Fibroblast of villous mesenchyme (primary cell): ENCODE measurements around the gene PTPRK. TPM values are rescaled to one million over a fixed set of nuclear protein-coding genes. Genes with fewer than 3 reads are reported as not detected.

Source experiments
- DNase-seq: peaks from one replicate; pipeline ENCODE4 v3.0.0-alpha.2; 2010; ENCODE audit warnings: low read depth
- H3K4me3 ChIP-seq: 2 replicates; pipeline ENCODE4 v1.5.1; 2011; ENCODE audit warnings: low read depth, mild to moderate bottlenecking, low read length
- total RNA-seq: library from RNA; depleted of rRNA; stranded (reverse); fragments of >200 nt; gene quantifications from 2 replicates; pipeline ENCODE4 v1.2.3, GENCODE V29; 2012
- TF ChIP-seq, protein P1 (sequence below): IDR thresholded peaks from 2 replicates; pipeline ENCODE4 v1.5.1; 2012; ENCODE audit warnings: low read depth, mild to moderate bottlenecking, low read length; ENCODE audit not compliant: insufficient read depth

PTPRK gene
- total RNA-seq, 1 donor, result 70.0 TPM

DNA sequence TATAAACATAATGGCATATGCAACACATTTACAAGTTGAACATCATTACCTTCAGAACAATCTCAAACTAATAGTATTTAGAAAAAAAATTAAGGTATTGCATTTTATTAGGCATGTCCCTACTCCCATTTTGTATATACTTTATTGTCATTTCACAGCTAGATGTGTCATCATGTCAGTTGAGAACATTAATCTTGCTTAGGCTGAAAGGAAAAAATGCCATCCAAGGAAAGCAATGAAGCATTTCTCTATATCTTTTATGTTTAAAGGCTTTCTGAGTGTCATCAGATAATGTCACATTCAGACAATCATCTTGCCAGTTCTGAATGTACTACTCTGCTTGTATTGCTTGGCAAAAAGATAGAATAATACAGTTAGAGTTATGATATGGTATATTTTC lies 390.7 kb downstream of the PTPRK start:
- DNase-seq, result no peak
- TF ChIP-seq, protein P1, sequence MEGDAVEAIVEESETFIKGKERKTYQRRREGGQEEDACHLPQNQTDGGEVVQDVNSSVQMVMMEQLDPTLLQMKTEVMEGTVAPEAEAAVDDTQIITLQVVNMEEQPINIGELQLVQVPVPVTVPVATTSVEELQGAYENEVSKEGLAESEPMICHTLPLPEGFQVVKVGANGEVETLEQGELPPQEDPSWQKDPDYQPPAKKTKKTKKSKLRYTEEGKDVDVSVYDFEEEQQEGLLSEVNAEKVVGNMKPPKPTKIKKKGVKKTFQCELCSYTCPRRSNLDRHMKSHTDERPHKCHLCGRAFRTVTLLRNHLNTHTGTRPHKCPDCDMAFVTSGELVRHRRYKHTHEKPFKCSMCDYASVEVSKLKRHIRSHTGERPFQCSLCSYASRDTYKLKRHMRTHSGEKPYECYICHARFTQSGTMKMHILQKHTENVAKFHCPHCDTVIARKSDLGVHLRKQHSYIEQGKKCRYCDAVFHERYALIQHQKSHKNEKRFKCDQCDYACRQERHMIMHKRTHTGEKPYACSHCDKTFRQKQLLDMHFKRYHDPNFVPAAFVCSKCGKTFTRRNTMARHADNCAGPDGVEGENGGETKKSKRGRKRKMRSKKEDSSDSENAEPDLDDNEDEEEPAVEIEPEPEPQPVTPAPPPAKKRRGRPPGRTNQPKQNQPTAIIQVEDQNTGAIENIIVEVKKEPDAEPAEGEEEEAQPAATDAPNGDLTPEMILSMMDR, result no peak
- no peak overlapping the region for H3K4me3 ChIP-seq

DNA sequence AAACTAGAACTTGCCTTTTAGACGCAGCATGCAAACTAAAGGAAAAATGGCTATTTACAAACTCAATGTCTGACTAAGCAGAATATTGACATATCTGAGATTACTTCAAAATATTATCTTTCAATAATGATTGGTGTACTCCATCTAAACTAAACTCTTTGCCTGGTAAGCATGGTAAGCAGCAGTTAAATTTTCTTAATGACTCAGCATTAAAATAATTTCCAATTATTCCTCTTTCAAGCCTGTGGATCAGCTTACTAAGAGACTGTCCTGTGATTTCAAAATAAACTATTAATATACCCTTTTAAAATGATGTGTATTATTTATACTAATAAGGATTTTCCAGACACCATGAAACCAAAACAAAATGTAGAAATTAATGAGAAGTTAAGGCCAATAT lies 392.7 kb downstream of the PTPRK start:
- TF ChIP-seq, protein P1, result no peak
- DNase-seq, result no peak
- no peak overlapping the region for H3K4me3 ChIP-seq

DNA sequence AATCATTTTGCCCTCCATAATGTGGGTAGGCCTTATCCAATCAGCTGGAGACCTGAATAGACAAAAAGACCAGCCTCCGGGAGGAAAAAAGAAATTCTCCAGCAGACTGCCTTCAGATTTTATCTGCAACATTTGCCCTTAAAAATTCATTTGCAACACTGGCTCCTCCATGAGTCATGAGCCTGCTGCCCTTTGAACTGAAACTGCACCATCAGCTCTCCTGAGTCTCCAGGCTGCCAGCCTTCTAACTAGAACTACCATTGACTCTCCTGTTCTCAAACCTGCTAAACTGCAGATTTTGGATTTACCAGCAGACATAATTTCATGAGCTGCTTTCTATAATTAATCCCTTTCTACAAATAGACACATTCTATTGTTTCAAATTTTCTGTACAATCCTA lies 395.7 kb downstream of the PTPRK start:
- peak; percentile 63 for DNase-seq
- H3K4me3 ChIP-seq, result no peak overlapping the region
- TF ChIP-seq, protein P1, result no peak

DNA sequence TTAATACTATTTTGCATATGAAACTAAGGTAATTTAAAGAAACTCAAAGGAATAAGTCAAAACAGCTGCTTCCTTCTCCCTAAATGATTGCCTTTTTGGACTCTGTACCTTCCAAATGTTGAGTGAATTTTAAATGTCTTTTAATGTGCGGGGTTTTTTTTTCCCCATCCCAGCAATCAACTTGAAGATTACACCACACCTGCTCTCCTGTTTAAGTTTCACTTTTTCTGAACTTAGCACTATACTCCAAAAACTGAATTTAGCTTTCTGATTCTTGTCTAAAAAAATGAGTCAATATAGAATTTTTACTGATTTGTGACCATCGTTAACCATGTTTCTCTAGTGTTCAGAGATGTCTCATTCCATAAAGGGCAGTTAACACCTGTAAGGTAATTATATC lies 398.8 kb downstream of the PTPRK start:
- no peak for DNase-seq
- TF ChIP-seq, protein P1, result no peak
- H3K4me3 ChIP-seq, result no peak overlapping the region

DNA sequence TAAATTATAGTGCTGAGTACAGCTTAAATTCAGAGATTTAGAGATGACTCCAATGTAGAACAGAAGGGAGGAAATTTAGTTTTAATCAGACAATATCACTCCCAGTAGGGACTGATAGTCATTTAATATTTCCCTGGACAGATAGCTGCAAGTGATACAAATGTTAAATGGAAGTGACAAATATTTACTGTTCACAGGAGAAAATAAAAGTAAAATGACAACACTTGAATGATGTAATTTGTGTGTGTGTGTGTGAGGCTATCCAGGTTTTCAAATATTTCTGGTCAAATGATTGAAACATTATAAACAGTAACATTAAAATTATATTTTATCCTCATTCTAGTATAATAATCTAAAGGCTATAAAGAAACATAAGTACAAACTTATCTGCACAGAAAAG lies 399.2 kb downstream of the PTPRK start:
- H3K4me3 ChIP-seq, result no peak overlapping the region
- TF ChIP-seq, protein P1, result no peak
- no peak for DNase-seq

DNA sequence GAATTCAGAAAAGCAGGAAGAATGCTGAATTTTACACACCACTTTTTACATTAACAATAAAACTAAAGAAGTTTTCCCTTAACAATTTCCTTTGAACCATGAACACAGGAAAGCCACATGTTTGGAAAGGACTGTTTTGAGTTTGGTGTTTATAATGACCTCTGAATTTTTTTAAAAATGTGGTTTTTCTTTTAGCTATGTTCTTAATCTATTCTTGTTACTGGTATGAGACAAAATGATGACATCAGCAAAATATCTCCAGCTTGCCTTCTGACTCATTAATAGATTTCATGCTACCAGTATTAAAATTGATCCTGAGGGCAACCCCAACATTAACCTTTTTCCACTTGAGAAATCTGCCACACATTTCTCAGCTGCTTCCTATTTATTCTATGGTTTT lies 402.0 kb downstream of the PTPRK start:
- no peak overlapping the region for H3K4me3 ChIP-seq
- TF ChIP-seq, protein P1, result no peak
- DNase-seq, result peak; percentile 97

DNA sequence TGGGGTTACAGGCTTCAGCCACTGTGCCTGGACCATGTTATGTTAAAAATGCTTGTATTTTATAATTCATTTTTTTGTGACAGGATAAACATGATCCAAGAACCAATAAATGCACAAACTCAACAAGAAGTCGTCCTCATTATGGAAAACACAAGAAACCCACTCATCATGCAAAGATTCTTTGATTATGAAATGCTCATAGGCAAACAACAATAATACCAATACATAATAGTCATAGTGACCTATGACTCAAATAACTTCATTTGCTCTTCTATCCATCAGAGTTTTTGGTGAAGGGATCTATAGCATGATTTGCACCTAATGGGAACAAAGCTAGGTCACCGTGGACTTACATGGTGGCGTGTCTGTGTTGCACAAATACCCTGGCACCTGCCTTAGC lies 402.5 kb downstream of the PTPRK start:
- TF ChIP-seq, protein P1, result no peak
- peak; percentile 21 for DNase-seq
- no peak overlapping the region for H3K4me3 ChIP-seq
